T-helper 2 cell treated with Interferon-gamma antibody and Interleukin-4, amounts not matched to agents 5 μg/mL and 100 μg/mL, for 36 hours (primary cell): ENCODE data around the gene ESF1.

Experiments used
- DNase-seq: peaks from one replicate; pipeline ENCODE4 v3.0.0; 2021; ENCODE audit warnings: low spot score
- H3K27ac Mint-ChIP-seq: one replicate; pipeline ENCODE4 v1.8.0; 2021; ENCODE audit warnings: mild to moderate bottlenecking, mixed read lengths
- H3K27me3 Mint-ChIP-seq: one replicate; pipeline ENCODE4 v1.8.0; 2021; ENCODE audit warnings: low read depth, mixed read lengths
- H3K36me3 Mint-ChIP-seq: one replicate; pipeline ENCODE4 v1.8.0; 2021; ENCODE audit warnings: low read depth, mixed read lengths
- H3K4me1 Mint-ChIP-seq: one replicate; pipeline ENCODE4 v1.8.0; 2021; ENCODE audit warnings: low read depth, mixed read lengths
- H3K4me3 Mint-ChIP-seq: one replicate; pipeline ENCODE4 v1.8.0; 2022; ENCODE audit warnings: mild to moderate bottlenecking, moderate library complexity, mixed read lengths
- H3K9me3 Mint-ChIP-seq: one replicate; pipeline ENCODE4 v1.8.0; 2021; ENCODE audit warnings: mixed read lengths

The ESF1 gene, protein sequence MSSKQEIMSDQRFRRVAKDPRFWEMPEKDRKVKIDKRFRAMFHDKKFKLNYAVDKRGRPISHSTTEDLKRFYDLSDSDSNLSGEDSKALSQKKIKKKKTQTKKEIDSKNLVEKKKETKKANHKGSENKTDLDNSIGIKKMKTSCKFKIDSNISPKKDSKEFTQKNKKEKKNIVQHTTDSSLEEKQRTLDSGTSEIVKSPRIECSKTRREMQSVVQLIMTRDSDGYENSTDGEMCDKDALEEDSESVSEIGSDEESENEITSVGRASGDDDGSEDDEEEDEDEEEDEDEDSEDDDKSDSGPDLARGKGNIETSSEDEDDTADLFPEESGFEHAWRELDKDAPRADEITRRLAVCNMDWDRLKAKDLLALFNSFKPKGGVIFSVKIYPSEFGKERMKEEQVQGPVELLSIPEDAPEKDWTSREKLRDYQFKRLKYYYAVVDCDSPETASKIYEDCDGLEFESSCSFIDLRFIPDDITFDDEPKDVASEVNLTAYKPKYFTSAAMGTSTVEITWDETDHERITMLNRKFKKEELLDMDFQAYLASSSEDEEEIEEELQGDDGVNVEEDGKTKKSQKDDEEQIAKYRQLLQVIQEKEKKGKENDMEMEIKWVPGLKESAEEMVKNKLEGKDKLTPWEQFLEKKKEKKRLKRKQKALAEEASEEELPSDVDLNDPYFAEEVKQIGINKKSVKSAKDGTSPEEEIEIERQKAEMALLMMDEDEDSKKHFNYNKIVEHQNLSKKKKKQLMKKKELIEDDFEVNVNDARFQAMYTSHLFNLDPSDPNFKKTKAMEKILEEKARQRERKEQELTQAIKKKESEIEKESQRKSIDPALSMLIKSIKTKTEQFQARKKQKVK

DNA sequence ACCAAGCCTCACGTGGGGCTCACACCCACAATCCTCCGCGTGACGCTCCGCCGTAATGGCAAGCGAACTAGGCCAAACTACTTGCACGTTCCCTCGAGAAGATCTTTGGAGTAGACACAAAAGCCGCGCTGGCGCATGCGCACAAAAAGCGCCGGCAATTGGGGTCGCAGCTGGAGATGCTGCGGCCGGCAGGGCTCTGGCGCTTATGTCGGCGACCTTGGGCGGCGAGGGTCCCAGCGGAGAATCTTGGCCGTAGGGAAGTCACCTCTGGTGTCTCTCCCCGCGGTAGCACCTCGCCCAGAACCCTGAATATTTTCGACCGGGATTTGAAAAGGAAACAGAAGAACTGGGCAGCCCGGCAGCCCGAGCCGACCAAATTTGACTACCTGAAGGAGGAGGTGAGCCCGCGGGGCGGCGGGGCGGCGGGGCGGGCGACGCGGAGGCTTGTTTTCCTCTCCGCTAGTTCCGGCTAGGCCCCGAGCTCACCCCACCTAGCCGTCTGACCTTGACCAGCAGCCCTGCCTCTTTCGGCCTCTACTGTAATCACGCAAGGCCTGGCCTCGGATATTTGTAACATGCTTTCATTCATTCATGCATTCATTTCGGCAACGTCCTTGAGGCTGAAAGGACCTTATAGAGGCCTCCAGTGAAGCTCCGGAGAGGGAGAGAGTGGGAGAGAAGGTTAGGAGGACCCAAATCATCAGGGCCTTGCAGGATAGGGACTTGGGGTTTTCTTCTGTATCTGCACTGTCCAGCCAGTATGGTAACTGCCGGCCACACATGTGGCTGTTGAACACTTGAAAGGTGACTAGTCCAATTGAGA lies at the start of gene ESF1, which contains the start of gene NDUFAF5:
TSS of gene ESF1 (minus strand) at position 27 of the 823 bp plus-strand sequence. CDS start 1,779 bp downstream, outside the sequence.
TSS of gene NDUFAF5 (plus strand) at position 136 of the 823 bp plus-strand sequence. CDS start at position 177, 41 bp downstream.
- Mint-ChIP-seq H3K9me3 (no peaks in the 10 kb centered on the region), H3K27ac (peak within 1 kb of the TSS; percentile 99), H3K36me3 (peaks cover 39% of the 10 kb centered on the region), H3K4me3 (peak within 1 kb of the TSS; percentile 100), H3K27me3 (no peaks in the 10 kb centered on the region), H3K4me1 (peaks cover 30% of the 10 kb centered on the region)
- DNase-seq, result peak; percentile 94

DNA sequence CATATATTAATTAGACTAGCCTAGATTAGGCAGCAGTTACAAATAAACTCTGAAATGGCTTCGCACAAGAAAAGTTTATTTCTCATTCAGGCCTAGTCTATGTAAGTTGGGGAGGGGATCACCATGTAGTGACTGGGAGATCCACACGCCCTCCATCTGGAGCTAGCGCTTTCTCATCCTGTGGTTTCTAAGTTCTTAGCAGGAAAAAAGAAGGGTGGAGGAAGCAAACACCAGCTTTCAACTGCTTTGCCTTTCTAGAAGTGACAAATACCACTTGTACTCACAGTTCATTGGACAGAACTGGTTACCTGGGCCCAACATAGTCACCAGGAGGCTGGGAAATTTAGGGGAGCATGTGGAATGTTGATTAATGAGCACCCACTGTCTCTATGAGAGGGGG lies 46.8 kb upstream of the ESF1 start:
- Mint-ChIP-seq H3K9me3 (no peaks in the 10 kb centered on the region), H3K27me3 (peaks cover 11% of the 10 kb centered on the region), H3K4me1 (no peaks in the 10 kb centered on the region), H3K4me3 (no peak overlapping the region), H3K36me3 (no peaks in the 10 kb centered on the region), H3K27ac (no peak overlapping the region)
- DNase-seq, result no peak

DNA sequence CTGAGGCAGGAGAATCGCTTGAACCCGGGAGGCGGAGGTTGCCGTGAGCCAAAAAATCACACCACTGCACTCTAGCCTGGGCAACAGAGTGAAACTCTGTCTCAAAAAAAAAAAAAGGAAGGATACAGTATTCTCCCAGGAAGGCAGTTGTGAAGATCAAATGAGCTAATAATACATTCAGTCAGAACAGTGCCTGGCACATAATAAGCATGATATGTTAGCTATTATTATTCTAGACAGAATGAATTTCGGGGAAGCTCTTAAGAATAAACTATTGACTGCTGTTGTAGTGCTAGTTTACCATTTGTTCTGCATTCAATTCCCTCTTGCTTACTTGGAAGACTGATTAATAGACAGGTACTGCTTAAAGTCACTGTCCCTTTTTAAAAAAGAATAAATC lies 40.7 kb upstream of the ESF1 start:
- Mint-ChIP-seq H3K9me3 (no peaks in the 10 kb centered on the region), H3K27ac (peak overlapping the region; percentile 10), H3K36me3 (no peaks in the 10 kb centered on the region), H3K4me1 (no peaks in the 10 kb centered on the region), H3K27me3 (peaks cover 5% of the 10 kb centered on the region), H3K4me3 (no peak overlapping the region)
- DNase-seq, result no peak

DNA sequence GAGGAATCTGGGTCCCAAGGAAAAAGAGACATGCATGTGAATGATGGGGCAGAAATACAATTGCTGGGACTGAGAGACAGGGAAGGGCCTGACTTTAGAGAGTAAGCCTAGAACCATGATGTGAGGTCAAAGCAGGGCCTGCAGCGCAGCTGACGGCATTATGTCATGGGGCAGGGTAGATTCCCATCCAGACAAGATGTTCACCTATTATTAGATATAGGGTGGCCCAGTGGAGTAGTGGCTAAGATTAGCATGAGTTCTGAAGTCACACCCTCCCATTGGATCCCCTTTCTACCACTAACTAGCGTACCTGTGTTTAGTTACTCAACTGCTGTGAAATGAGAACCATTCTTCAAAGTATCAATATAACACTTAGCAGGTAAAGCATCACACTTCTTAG lies 39.7 kb upstream of the ESF1 start:
- Mint-ChIP-seq H3K4me3 (no peak overlapping the region), H3K27ac (no peak overlapping the region), H3K36me3 (peaks cover 3% of the 10 kb centered on the region), H3K4me1 (no peaks in the 10 kb centered on the region), H3K9me3 (no peaks in the 10 kb centered on the region), H3K27me3 (peaks cover 2% of the 10 kb centered on the region)
- DNase-seq, result no peak

DNA sequence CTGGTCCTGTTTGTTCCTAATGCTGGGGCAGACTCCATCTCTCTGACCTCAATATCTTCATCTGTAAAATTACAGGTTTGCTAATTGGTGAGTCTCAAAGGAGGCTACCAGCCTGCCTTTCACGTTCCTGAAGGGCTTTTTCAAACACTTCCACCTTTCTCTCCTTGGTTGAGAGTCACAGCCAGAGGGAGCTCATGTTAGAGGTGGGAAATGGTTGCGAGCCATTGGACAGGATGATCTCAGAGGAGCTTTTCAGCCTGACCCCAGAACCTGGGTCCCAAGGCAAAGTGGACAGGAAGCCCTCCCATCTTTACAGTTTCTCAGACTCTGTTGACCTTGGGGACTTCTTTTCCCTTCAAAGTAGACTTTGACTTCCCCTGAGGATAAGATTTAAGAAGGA lies 37.7 kb upstream of the ESF1 start:
- Mint-ChIP-seq H3K27me3 (no peaks in the 10 kb centered on the region), H3K27ac (no peak overlapping the region), H3K9me3 (no peaks in the 10 kb centered on the region), H3K36me3 (peaks cover 9% of the 10 kb centered on the region), H3K4me3 (no peak overlapping the region), H3K4me1 (no peaks in the 10 kb centered on the region)
- no peak for DNase-seq

DNA sequence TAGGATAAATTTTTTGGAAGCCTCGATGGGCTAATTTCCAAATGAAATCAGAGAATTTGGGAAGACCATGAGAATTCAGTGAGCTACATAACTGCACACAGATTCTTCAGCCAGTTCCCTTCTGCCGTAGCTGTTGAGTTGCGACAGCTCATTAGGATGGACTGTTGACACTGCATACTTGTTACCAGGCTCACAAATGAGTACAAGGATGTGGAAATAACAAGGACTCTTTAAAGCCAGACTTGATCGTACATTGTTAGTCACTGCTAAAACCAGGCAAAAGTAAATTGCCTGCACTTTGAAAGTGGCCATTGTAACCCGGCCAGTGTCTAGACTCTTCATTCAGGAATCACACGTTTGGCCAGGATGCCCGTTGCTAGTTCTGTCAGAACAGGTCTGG lies 37.2 kb upstream of the ESF1 start:
- Mint-ChIP-seq H3K4me1 (no peaks in the 10 kb centered on the region), H3K9me3 (no peaks in the 10 kb centered on the region), H3K36me3 (peaks cover 11% of the 10 kb centered on the region), H3K27ac (no peak overlapping the region), H3K27me3 (no peaks in the 10 kb centered on the region), H3K4me3 (no peak overlapping the region)
- DNase-seq, result no peak

DNA sequence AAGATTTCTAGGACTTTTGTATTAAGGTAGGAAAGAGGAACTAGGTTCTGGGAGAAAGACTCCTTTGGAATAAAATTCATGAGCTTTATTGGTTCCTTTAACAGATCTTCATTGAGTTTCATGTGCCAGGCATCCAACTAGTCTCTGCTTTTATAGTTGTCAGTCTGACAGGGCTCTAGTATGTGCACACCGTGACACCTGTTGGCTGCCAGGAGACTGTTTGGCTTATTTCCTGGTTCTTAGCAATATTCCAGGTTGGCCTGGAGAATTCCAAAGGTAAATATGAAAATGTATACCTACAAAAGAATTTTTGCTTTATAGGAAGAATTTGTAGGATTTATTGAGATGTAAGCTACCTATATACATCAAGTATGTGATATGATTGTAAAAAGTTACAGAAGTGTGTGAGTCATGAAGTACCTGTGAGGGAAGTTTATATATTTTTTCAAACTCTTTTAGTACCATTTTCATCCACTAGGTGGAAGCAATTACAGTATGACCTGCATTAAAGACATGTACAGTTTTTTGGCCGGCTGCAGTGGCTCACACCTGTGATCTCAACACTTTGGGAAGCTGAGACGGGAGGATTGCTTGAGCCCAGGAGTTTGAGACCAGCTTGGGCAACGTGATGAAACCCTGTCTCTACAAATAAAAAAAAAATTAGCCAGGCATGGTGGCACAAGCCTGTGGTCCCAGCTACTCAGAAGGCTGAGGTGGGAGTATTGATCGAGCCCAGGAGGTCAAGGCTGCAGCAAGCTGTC lies 35.3 kb upstream of the ESF1 start:
- no peak for DNase-seq
- Mint-ChIP-seq H3K4me1 (no peaks in the 10 kb centered on the region), H3K9me3 (no peaks in the 10 kb centered on the region), H3K27me3 (no peaks in the 10 kb centered on the region), H3K27ac (no peak overlapping the region), H3K4me3 (no peak overlapping the region), H3K36me3 (peaks cover 18% of the 10 kb centered on the region)

DNA sequence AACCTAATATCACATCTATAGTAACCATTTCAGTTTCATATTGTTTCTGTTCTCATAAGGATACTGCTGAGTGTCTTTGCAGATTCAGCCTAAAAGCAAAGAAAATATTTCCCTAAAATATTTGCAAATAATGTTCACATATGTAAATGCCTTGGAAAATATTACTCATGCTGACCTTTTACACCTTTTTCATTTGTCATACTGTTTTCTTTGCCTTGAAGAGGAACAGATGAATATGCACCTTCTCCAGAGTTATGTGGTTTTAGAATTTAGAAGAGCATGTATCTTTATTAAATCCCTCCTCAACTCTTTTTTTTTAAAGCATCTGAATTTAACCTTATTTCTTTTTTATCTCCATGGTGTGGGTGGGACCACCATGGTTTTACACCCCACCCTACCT lies 32.6 kb upstream of the ESF1 start:
- Mint-ChIP-seq H3K27me3 (no peaks in the 10 kb centered on the region), H3K36me3 (peaks cover 25% of the 10 kb centered on the region)
- no peak for DNase-seq

DNA sequence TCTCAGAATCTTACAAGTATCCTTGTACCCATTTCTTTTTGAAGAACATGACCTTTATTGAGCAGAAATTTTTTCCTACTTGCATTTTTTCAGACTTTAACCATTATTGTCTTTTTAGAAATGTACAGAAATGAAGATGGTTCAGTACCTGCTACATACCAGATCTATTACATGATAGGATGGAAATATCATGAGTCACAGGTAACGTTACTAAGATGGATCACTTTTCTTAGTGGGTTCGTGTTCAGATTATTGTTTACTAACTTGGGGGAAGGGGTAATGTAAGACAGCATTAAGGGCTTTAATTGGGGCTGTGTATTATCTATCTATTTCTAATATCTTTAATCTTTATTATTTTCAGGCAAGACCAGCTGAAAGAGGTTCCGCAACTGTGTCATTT lies 32.0 kb upstream of the ESF1 start:
- H3K9me3 Mint-ChIP-seq, result no peaks in the 10 kb centered on the region
- no peaks in the 10 kb centered on the region for H3K27me3 Mint-ChIP-seq
- no peak for DNase-seq
- no peak overlapping the region for H3K4me3 Mint-ChIP-seq
- H3K36me3 Mint-ChIP-seq, result peaks cover 29% of the 10 kb centered on the region
- no peaks in the 10 kb centered on the region for H3K4me1 Mint-ChIP-seq
- H3K27ac Mint-ChIP-seq, result no peak overlapping the region

More for the DNA sequence above, 32.6 kb upstream of the ESF1 start:
- H3K27ac Mint-ChIP-seq, result no peak overlapping the region
- H3K4me1 Mint-ChIP-seq, result no peaks in the 10 kb centered on the region
- H3K4me3 Mint-ChIP-seq, result no peak overlapping the region
- no peaks in the 10 kb centered on the region for H3K9me3 Mint-ChIP-seq

DNA sequence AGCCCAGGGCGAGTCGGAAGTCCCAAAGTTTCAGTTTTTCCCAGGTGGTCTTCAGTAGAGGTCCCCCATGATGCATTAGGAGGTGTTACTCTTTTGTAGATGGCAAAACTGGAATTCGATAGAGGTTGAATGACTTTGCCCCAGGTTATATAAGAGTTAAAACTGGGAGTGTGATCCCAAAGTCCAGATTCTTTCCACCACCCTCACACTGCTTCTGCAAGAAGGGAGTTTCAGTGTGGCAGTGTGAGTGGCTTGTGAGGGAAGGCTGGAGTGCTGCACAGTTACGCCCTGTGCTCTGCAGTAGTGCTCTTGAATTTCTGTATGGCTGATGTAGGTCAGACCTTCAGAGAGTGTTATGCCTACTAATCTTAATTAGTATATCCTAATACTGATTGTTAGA lies 30.0 kb upstream of the ESF1 start:
- Mint-ChIP-seq H3K9me3 (no peaks in the 10 kb centered on the region), H3K36me3 (peaks cover 26% of the 10 kb centered on the region), H3K4me1 (no peaks in the 10 kb centered on the region), H3K27ac (no peak overlapping the region), H3K4me3 (no peak overlapping the region), H3K27me3 (no peaks in the 10 kb centered on the region)
- DNase-seq, result no peak

DNA sequence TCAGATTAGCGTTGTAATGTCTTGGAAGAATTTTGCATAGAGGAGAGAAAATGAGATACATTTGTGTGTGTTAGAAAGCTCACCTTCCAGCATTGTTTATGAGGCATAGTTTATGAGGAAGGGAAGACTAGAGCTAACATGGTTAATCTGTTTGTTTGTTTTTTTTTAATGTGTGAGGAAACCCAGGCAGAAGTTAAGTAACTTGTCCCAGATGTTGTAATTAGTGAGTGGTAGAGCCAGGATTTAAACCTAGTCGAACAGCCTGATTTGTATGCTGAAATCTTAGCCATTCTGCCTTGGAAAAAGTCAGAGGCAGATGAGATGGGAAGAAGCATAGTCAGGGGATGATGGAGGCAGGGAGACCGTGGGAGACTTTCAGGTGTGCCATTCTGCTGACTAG lies 29.2 kb upstream of the ESF1 start:
- Mint-ChIP-seq H3K27ac (no peak overlapping the region), H3K36me3 (peaks cover 26% of the 10 kb centered on the region), H3K4me1 (no peaks in the 10 kb centered on the region), H3K9me3 (no peaks in the 10 kb centered on the region), H3K27me3 (no peaks in the 10 kb centered on the region), H3K4me3 (no peak overlapping the region)
- DNase-seq, result no peak

DNA sequence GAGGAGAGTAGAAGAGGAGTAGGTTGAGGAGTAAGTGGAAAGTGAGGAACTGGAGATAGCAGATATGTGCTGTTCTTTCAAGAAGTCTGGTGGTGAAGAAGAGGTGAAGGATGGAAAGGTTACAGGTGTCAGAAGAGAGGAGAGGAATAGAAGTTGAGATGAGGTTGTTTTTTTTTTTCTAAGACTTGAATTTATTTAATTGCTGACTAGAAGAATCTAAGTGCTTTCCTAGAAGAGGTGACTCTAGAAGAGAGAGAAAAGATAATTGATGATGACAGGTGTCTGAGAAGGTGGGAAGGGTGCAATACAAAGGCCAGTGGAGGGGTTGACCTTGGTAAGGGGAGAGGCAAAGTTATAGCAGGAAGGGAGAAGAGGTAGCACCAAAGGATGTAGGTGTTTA lies 25.7 kb upstream of the ESF1 start:
- no peaks in the 10 kb centered on the region for H3K9me3 Mint-ChIP-seq
- H3K4me3 Mint-ChIP-seq, result no peak overlapping the region
- no peaks in the 10 kb centered on the region for H3K4me1 Mint-ChIP-seq
- H3K27ac Mint-ChIP-seq, result no peak overlapping the region
- peaks cover 14% of the 10 kb centered on the region for H3K36me3 Mint-ChIP-seq
- H3K27me3 Mint-ChIP-seq, result no peaks in the 10 kb centered on the region
- no peak for DNase-seq

DNA sequence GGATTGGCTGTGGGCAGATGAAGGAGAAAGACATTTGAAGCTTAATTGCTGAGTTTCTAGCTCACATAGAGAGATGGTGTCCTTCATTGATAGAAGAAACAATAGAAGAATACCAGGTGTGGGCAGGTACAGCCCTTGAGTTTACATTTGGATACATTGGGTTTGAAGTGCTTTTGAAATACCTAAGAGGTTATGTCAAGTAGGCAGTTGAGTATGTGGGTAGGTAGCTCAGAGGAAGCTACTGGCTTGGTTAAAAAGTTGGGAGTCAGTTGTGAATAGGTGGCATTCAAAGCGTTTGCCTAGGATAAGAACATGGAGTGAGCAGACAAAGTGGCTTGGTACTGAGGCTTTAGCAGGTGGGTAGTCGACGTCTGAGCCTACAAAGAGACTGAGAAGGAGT lies 25.1 kb upstream of the ESF1 start:
- Mint-ChIP-seq H3K4me1 (no peaks in the 10 kb centered on the region), H3K4me3 (no peak overlapping the region), H3K36me3 (peaks cover 16% of the 10 kb centered on the region), H3K27ac (no peak overlapping the region), H3K27me3 (no peaks in the 10 kb centered on the region), H3K9me3 (no peaks in the 10 kb centered on the region)
- DNase-seq, result no peak
